ENCODE data around the gene PIK3R5. TPM values are rescaled to one million over a fixed set of nuclear protein-coding genes. Genes with fewer than 3 reads are reported as not detected.

Gene PIK3R5
- polyA plus RNA-seq, 1 donor from 2014 or later, result not detected

DNA sequence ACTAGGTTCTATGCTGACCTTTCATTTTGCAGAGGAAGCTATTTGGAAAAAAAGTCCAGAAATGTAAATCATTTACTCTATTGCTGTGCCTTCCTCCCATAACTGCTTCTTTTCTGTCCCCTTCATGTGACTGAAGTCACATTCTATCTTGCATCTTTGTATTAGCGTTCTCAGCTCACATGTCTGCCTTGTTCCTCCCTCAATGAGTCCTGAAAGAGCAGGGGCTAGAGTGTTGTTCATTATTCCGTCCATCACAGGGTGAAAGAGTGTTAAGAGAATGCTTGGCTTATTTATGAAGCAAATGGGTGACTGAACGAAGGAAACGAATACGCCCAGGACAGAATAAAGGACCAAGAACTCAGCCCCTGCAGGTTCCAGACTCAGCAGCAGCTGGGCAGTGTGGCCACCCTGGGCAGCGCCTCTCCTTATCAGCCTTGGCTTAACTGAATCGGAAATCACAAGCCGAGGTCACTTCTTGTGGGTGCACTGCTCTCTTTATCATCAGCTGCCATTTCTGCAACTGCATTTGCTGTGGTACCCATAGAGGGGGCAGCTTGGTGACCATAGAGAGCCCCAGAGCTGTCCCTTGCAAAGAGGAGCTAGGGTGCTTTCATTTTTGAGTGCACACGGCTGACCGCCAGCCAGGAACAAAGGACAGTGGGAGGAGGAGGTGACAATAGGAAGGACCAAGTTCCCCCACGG is 96.2 kb downstream of the PIK3R5 start:
- Histone ChIP-seq H3K27ac (ENCODE audit: low read length) (no peak overlapping the region), H3F3A (ENCODE audit: insufficient read depth, low read length, poor library complexity, severe bottlenecking) (no peaks in the 10 kb centered on the region), H3K27me3 (ENCODE audit: insufficient read depth, low read depth, low read length) (no peaks in the 10 kb centered on the region), H3K4me3 (ENCODE audit: low read length) (no peak overlapping the region), H3K9me2 (ENCODE audit: insufficient read depth, low read length) (no peaks in the 10 kb centered on the region), H3K36me3 (ENCODE audit: insufficient read depth, low read length) (no peaks in the 10 kb centered on the region), H2AFZ (ENCODE audit: low read depth, low read length) (no peak overlapping the region), H4K20me1 (ENCODE audit: insufficient read depth) (no peaks in the 10 kb centered on the region), H3K9me3 (ENCODE audit: low read length) (no peaks in the 10 kb centered on the region), H3K4me2 (ENCODE audit: low read length) (no peak overlapping the region), H3K9ac (ENCODE audit: low read length) (no peak overlapping the region), H3K79me2 (replicated peaks; ENCODE audit: insufficient read depth, low read length) (no peaks in the 10 kb centered on the region)
- TF ChIP-seq MXI1 (conservative IDR thresholded peaks at IDR 0.05; ENCODE audit: poor library complexity, severe bottlenecking) (no peak), REST (IDR thresholded peaks at IDR 0.05; ENCODE audit: borderline replicate concordance) (no peak), POLR2AphosphoS5 (IDR thresholded peaks at IDR 0.05) (no peak), EP300 (conservative IDR thresholded peaks at IDR 0.05; ENCODE audit: poor library complexity, severe bottlenecking) (no peak), SMC3 (conservative IDR thresholded peaks at IDR 0.05; ENCODE audit: poor library complexity) (no peak), TAF1 (IDR thresholded peaks at IDR 0.05; ENCODE audit: low read depth) (no peak), EZH2 (IDR thresholded peaks at IDR 0.05; ENCODE audit: borderline replicate concordance, insufficient read depth, low read length, poor library complexity, severe bottlenecking) (no peak), RAD21 (conservative IDR thresholded peaks at IDR 0.05) (no peak)
- TF ChIP-seq, protein P1, sequence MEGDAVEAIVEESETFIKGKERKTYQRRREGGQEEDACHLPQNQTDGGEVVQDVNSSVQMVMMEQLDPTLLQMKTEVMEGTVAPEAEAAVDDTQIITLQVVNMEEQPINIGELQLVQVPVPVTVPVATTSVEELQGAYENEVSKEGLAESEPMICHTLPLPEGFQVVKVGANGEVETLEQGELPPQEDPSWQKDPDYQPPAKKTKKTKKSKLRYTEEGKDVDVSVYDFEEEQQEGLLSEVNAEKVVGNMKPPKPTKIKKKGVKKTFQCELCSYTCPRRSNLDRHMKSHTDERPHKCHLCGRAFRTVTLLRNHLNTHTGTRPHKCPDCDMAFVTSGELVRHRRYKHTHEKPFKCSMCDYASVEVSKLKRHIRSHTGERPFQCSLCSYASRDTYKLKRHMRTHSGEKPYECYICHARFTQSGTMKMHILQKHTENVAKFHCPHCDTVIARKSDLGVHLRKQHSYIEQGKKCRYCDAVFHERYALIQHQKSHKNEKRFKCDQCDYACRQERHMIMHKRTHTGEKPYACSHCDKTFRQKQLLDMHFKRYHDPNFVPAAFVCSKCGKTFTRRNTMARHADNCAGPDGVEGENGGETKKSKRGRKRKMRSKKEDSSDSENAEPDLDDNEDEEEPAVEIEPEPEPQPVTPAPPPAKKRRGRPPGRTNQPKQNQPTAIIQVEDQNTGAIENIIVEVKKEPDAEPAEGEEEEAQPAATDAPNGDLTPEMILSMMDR (IDR thresholded peaks at IDR 0.05; ENCODE audit: poor library complexity, severe bottlenecking), result no peak

GRCh38 chr17:8868529-8868951 is 97.0 kb downstream of the PIK3R5 start:
- Histone ChIP-seq H3K27ac (ENCODE audit: low read length) (no peak overlapping the region), H3F3A (ENCODE audit: insufficient read depth, low read length, poor library complexity, severe bottlenecking) (no peaks in the 10 kb centered on the region), H2AFZ (ENCODE audit: low read depth, low read length) (no peak overlapping the region), H3K4me2 (ENCODE audit: low read length) (no peak overlapping the region), H3K9me3 (ENCODE audit: low read length) (no peaks in the 10 kb centered on the region), H3K4me3 (ENCODE audit: low read length) (no peak overlapping the region), H3K79me2 (replicated peaks; ENCODE audit: insufficient read depth, low read length) (no peaks in the 10 kb centered on the region), H3K27me3 (ENCODE audit: insufficient read depth, low read depth, low read length) (no peaks in the 10 kb centered on the region), H4K20me1 (ENCODE audit: insufficient read depth) (no peaks in the 10 kb centered on the region), H3K9ac (ENCODE audit: low read length) (no peak overlapping the region), H3K9me2 (ENCODE audit: insufficient read depth, low read length) (no peaks in the 10 kb centered on the region), H3K36me3 (ENCODE audit: insufficient read depth, low read length) (no peaks in the 10 kb centered on the region)
- no peak for TF ChIP-seq RAD21 (conservative IDR thresholded peaks at IDR 0.05)
- TF ChIP-seq, protein P1 (IDR thresholded peaks at IDR 0.05; ENCODE audit: poor library complexity, severe bottlenecking), result no peak
- TF ChIP-seq POLR2AphosphoS5 (IDR thresholded peaks at IDR 0.05), result no peak
- no peak for TF ChIP-seq EZH2 (IDR thresholded peaks at IDR 0.05; ENCODE audit: borderline replicate concordance, insufficient read depth, low read length, poor library complexity, severe bottlenecking)
- no peak for TF ChIP-seq TAF1 (IDR thresholded peaks at IDR 0.05; ENCODE audit: low read depth)
- no peak for TF ChIP-seq SMC3 (conservative IDR thresholded peaks at IDR 0.05; ENCODE audit: poor library complexity)
- no peak for TF ChIP-seq MXI1 (conservative IDR thresholded peaks at IDR 0.05; ENCODE audit: poor library complexity, severe bottlenecking)
- TF ChIP-seq EP300 (conservative IDR thresholded peaks at IDR 0.05; ENCODE audit: poor library complexity, severe bottlenecking), result no peak
- TF ChIP-seq REST (IDR thresholded peaks at IDR 0.05; ENCODE audit: borderline replicate concordance), result no peak

All from neural cell (in vitro differentiated cells).